Natural killer cell (primary cell): Measurements from ENCODE around the gene PNKD. TPM values are rescaled to one million over a fixed set of nuclear protein-coding genes. Genes with fewer than 3 reads are reported as not detected.
A peak's percentile ranks its signal among the peaks of the same experiment; 100 is the strongest.

Experiments used
- ATAC-seq, 3 donors: fragments of 150-1000 bp in 2 of 3; fragments of 200-7000 bp in 1 of 3; cut with Tn5 transposase; 1 replicate in 1 of 3; 2 replicates in 2 of 3; pipeline ENCODE4 v1.10.0; 2021; ENCODE audit warnings: mild to moderate bottlenecking in 2 of 3, moderate library complexity in 2 of 3
- DNase-seq, 2 donors: peaks; one replicate each; pipeline versions ENCODE4 v3.0.0 to v3.0.0-alpha.2; 2013 to 2021; ENCODE audit warnings: mixed read lengths in 1 of 2
- H3K27ac ChIP-seq: one replicate; pipeline ENCODE4 v1.5.1; 2013; ENCODE audit warnings: mild to moderate bottlenecking, low read length
- H3K27me3 ChIP-seq: one replicate; pipeline ENCODE4 v1.6.1; 2013; ENCODE audit warnings: low read length; ENCODE audit not compliant: control insufficient read depth, insufficient read depth
- H3K36me3 ChIP-seq: one replicate; pipeline ENCODE4 v1.6.1; 2013; ENCODE audit warnings: low read length; ENCODE audit not compliant: control insufficient read depth, insufficient read depth
- H3K4me1 ChIP-seq: one replicate; pipeline ENCODE4 v1.6.1; 2013; ENCODE audit warnings: low read length; ENCODE audit not compliant: control insufficient read depth, insufficient read depth
- H3K4me3 ChIP-seq: one replicate; pipeline ENCODE4 v1.5.1; 2013; ENCODE audit warnings: low read length
- H3K9me3 ChIP-seq: one replicate; pipeline ENCODE4 v1.6.1; 2013; ENCODE audit warnings: low read length; ENCODE audit not compliant: control insufficient read depth, insufficient read depth
- H3K27ac Mint-ChIP-seq, 2 donors: one replicate each; pipeline ENCODE4 v1.8.0; 2022; ENCODE audit warnings: mild to moderate bottlenecking in 2 of 2, mixed read lengths in 2 of 2, moderate library complexity in 1 of 2
- H3K27me3 Mint-ChIP-seq, 2 donors: one replicate each; pipeline ENCODE4 v1.8.0; 2022; ENCODE audit warnings: low read depth in 2 of 2, mixed read lengths in 2 of 2
- H3K36me3 Mint-ChIP-seq: one replicate; pipeline ENCODE4 v1.8.0; 2022; ENCODE audit warnings: mixed read lengths
- H3K4me1 Mint-ChIP-seq, 2 donors: one replicate each; pipeline ENCODE4 v1.8.0; 2022; ENCODE audit warnings: mixed read lengths in 2 of 2
- H3K4me3 Mint-ChIP-seq: one replicate; pipeline ENCODE4 v1.8.0; 2022; ENCODE audit warnings: mild to moderate bottlenecking, moderate library complexity, mixed read lengths
- H3K9me3 Mint-ChIP-seq, 2 donors: one replicate each; pipeline ENCODE4 v1.8.0; 2022; ENCODE audit warnings: mixed read lengths in 2 of 2
- CTCF ChIP-seq: fragments of 200-600 bp; IDR thresholded peaks from one replicate; pipeline ENCODE4 v1.8.0; 2022; ENCODE audit warnings: antibody characterized with exemption
- WGBS: methylation state at CpG from one replicate; pipeline ENCODE4 v1.1.7; 2013; ENCODE audit warnings: missing lambda C conversion rate; ENCODE audit not compliant: insufficient coverage; 5-methylcytosine and 5-hydroxymethylcytosine counted together
- intact Hi-C: fragments of 100-400 bp; cut with micrococcal nuclease; formaldehyde crosslinking; loops from one replicate; pipeline ENCODE4 v1.14.2; 2022
- total RNA-seq, 4 donors: library from RNA; stranded (reverse); fragments of 120-200 nt in 1 of 4; gene quantifications; one replicate each; pipeline versions ENCODE4 v1.2.3 to v1.2.4, GENCODE V29; 2013 to 2022

PNKD gene
- total RNA-seq, 3 donors from 2014 or later (not counting 1 experiment from before 2014, with no cell fraction given): 18.8 to 21.3 (median 18.9) TPM

- DNase-seq (peak in 1 of 2 donors; percentile 36), ATAC-seq (no peak)
- intact Hi-C loops: loop anchor here (2.0 kb wide), 1 partner anchor 103 kb away; no protein-coding TSS in a partner anchor
- TF ChIP-seq CTCF: no peak
- Histone ChIP-seq H3K4me3 (no peak overlapping the region), H3K27ac (no peak overlapping the region), H3K9me3 (no peaks in the 10 kb centered on the region), H3K27me3 (no peaks in the 10 kb centered on the region), H3K4me1 (peaks cover 44% of the 10 kb centered on the region), H3K36me3 (no peaks in the 10 kb centered on the region)
- H3K36me3 Mint-ChIP-seq: no peaks in the 10 kb centered on the region
- peaks cover 32 to 46% of the 10 kb centered on the region in 2 donors for H3K4me1 Mint-ChIP-seq
- 61% methylated on average over 4 of the region's 5 CpGs for WGBS
- peak overlapping the region; percentile 100 for H3K27ac Mint-ChIP-seq
- no peaks in the 10 kb centered on the region for H3K27me3 Mint-ChIP-seq
- H3K4me3 Mint-ChIP-seq: peak overlapping the region; percentile 50
- H3K9me3 Mint-ChIP-seq: no peaks in the 10 kb centered on the region
Observed at GRCh38 chr2:218293715-218294429, 23.6 kb downstream of the PNKD start.

- DNase-seq: no peak
- Mint-ChIP-seq H3K4me3 (no peak overlapping the region), H3K9me3 (no peaks in the 10 kb centered on the region), H3K27me3 (no peaks in the 10 kb centered on the region), H3K36me3 (no peaks in the 10 kb centered on the region), H3K27ac (peak overlapping the region in 1 of 2 donors; percentile 100), H3K4me1 (peaks cover 29 to 41% of the 10 kb centered on the region in 2 donors)
- Histone ChIP-seq H3K4me3 (no peak overlapping the region), H3K27ac (no peak overlapping the region), H3K4me1 (peaks cover 38% of the 10 kb centered on the region), H3K27me3 (no peaks in the 10 kb centered on the region), H3K9me3 (no peaks in the 10 kb centered on the region), H3K36me3 (no peaks in the 10 kb centered on the region)
- WGBS: 88% methylated on average over 5 of the region's 5 CpGs
- TF ChIP-seq CTCF: no peak
- no peak for ATAC-seq
- intact Hi-C loops: no loop called here
Observed at GRCh38 chr2:218294430-218295022, 24.2 kb downstream of the PNKD start.

GRCh38 chr2:218295029-218295428 is 24.7 kb downstream of the PNKD start:
- 96% methylated on average over 7 of the region's 7 CpGs for WGBS
- peaks cover 24 to 36% of the 10 kb centered on the region in 2 donors for H3K4me1 Mint-ChIP-seq
- H3K4me3 Mint-ChIP-seq: no peak overlapping the region
- Histone ChIP-seq H3K4me3 (no peak overlapping the region), H3K9me3 (no peaks in the 10 kb centered on the region), H3K36me3 (no peaks in the 10 kb centered on the region), H3K4me1 (peaks cover 33% of the 10 kb centered on the region), H3K27ac (no peak overlapping the region), H3K27me3 (no peaks in the 10 kb centered on the region)
- no peaks in the 10 kb centered on the region for H3K9me3 Mint-ChIP-seq
- H3K27me3 Mint-ChIP-seq: no peaks in the 10 kb centered on the region
- intact Hi-C loops: no loop called here
- DNase-seq: no peak
- no peak for TF ChIP-seq CTCF
- no peak for ATAC-seq
- no peaks in the 10 kb centered on the region for H3K36me3 Mint-ChIP-seq
- no peak overlapping the region for H3K27ac Mint-ChIP-seq
